HPDE6-E6E7 (cell line): ENCODE data around the gene CLDN11.

Experiments
- DNase-seq: peaks from one replicate; pipeline ENCODE4 v3.0.0; 2011; ENCODE audit warnings: missing footprints; ENCODE audit errors: extremely low spot score

Gene CLDN11

DNA sequence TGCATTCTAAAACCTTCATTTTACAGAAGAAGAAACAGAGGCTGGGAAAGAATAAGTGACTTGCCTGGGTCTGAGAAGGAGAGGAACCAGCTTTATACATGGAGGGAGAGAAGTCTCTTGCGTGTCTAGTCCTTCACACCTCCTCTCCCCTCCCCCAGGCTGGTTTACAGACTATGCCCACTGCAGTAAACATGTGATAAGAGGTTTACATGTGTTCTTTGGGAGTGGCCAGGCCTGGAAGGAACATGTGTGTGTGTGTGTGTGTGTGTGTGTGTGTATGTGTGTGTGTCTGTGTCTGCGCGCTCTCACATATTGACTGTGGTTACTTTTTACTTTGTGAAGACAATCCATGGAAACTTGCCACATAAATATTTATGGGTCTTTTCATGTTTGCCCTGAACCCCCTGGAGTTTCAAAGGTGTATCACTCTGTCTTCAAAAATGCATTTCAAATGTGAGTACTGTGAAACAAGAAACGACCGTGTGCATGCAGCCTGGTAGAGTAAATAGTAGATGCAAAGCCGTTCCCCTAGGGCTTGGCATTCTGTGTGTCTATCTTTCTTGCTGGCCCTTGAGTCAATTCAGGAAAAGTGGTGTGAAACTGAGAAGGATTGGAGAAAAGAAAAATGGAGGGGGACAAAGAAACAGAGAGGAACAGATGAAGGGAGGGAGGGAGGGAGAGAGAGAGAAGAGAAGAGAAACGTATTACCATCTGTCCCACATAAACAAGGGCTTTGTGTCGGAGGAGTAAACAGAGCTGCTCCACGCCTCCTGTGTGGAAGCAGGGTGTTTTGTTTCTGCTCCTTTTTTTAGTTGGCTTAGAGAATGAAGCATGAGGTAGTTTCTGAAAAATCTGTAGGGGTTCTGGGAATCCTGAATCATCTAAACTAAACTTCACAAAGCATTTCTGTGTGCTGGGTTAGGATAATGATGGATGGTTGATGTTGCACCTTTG, 51.7 kb downstream of the CLDN11 start:
- no peak for DNase-seq

GRCh38 chr3:170471149-170471548, 52.5 kb downstream of the CLDN11 start:
- DNase-seq, result no peak

DNA sequence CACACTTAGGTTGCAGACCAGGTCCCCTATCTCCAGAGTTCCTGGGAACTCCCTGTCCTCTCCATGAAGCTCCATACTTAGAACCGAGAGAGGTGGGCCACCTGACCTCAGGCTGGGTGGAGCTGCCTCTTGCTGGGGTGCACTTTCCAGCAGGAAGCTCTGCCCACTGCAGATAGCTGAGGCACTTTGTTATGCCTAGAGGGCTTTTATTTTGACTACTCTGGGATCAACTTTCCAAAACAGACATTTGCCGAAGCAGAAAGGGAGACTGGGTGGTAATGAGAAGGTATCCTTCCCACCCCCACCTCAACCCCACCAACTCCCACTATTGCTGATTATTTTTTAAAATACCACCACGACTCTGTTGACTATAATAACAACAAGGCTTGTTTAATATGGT, 54.7 kb downstream of the CLDN11 start:
- DNase-seq, result no peak

DNA sequence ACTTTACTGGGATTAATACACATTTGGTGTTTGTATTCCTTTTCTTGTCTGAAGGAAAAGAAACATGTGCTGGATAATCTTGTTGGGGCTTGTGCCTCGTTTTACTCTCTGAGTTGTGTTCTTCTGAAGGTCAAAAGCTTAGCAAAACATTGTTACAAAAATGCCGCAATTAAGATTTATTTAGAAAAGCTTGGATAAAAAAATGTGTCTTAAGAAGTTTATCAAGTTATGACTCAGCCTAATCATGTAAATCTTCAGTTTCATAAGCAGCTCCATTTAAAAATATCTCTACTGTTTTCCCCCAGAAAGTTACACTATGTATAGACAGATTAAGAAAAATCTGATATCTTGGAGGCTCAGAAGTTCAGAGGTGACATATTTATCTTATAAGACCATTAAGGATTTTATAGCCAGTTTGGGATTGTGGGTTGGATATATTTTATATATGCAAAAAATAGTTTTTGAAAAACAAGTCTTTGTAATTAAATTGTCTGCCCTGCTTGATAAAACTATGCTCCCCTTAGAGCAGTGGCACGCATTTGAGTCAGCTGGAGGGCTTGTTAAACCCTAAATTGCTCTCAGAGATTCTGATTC, 56.5 kb downstream of the CLDN11 start:
- no peak for DNase-seq

- DNase-seq, result no peak
Observed at GRCh38 chr3:170476291-170476690, 57.6 kb downstream of the CLDN11 start.

DNA sequence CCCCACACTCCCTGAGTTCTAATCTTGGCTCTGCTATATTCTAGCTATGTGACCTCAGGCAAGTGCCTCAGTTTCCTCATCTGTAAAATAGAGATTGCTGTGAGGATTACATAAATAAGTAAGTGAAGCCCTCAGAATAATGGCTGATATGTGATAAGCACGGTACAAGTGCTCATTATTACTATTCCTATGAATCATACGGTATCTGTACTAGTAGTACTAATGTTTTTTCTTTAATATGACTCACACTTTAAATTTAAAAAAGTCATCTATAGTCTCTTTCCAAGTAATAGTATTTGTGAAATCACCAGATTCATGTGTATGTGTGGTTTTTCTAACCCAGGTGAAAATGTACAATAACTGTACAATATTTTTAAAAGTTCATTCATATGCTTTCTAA, 58.7 kb downstream of the CLDN11 start:
- DNase-seq, result no peak

DNA sequence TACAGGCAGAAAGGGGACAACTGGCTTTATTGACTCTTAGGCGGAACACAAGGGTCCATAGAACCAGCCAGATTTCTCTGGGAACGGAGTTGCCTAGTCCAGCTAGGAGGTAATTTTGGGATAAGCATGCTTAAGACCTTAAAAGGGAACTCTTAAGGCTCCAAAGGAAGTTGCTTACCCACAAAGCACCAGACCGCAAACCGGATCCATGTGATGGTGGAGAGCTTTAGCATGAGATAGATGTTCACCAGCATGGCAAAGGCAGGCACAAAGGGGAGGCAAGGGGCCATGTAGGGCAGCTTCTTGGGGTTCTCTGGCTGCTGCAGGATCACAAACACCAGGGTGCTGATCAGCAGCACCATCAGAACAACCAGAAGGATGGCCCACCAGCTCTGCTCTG, 61.4 kb downstream of the CLDN11 start:
- DNase-seq, result no peak

DNA sequence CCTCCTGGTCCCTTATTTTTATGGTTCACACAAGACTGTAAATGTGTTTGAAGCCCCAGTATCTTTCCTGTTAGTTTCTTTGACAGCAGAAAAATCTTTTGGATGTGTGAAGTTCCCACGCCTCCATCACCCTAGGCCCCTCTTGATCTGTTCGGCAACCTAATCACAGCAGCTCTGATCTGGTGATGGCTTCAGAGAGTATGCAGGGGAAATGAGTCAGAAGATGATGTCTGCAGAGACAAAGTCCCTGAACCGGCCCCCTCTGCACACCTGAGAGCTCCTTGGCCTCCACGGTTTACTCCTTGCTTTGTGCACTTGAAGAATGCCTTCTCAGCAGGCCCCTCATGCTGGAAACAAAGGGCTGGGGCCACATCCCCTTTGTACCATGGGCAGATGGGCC, 63.5 kb downstream of the CLDN11 start:
- DNase-seq, result no peak

DNA sequence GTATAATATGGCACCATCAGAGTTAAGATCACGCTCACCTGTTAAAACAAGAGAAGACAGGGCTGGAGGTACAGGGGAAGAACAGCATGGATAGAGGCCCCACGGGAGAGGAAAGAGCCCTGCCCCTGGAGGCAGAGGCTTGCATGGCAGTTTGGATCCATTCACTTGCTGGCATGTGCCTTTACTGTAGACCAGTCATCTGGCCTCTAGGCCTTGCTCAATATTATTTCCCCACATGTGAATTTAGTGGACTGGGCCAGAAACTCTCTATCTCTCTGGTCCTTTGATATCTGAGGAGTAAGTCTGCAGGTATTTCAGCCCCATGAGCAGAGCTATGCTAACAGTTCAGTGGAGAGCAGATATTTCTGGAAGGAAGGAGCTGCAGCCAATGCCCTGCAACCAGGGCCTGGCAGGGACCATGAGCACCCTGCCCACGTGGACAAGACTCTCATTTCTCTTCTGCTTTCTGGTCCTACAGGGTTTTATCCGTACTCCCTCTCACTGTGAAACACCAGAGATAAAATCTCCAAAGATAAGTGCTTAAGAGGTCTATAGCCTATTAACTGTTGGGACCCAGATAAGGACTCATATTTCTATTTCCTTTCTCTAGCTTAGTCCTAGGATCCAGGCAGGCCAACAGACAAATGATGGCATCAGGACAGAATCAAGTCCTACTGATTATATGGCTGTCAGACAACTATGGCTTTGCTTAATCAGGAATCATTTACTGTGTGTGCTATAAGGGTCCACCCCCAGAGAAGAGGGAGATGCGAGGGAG, 65.0 kb downstream of the CLDN11 start:
- no peak for DNase-seq
